ENCODE measurements around the gene CACNA1H.

DNA sequence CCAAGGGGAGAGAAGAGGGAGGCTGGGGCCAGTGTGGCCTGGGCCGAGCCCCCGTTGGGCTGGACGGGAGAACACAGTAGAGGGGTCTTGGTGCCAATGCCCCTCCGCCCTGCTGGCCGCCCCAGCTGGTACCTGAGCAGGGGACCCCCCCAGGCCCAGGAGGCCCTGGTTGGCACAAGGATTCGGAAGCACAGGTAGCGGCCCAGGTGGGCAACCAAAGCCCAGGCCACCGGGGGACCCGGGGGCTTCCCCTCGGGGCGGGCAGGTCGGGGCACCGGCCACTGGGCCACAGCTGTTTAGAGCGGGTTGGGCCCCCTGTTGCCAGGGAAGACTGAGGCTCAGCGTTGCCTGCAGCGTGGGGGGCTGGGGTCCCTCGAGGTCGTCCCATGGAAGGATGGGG lies 28.6 kb upstream of the CACNA1H start:
- no peak for TF ChIP-seq POLR2A (IDR thresholded peaks at IDR 0.05)
- TF ChIP-seq, protein P1, sequence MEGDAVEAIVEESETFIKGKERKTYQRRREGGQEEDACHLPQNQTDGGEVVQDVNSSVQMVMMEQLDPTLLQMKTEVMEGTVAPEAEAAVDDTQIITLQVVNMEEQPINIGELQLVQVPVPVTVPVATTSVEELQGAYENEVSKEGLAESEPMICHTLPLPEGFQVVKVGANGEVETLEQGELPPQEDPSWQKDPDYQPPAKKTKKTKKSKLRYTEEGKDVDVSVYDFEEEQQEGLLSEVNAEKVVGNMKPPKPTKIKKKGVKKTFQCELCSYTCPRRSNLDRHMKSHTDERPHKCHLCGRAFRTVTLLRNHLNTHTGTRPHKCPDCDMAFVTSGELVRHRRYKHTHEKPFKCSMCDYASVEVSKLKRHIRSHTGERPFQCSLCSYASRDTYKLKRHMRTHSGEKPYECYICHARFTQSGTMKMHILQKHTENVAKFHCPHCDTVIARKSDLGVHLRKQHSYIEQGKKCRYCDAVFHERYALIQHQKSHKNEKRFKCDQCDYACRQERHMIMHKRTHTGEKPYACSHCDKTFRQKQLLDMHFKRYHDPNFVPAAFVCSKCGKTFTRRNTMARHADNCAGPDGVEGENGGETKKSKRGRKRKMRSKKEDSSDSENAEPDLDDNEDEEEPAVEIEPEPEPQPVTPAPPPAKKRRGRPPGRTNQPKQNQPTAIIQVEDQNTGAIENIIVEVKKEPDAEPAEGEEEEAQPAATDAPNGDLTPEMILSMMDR (IDR thresholded peaks at IDR 0.05), result no peak
- no peak for TF ChIP-seq POLR2AphosphoS5 (IDR thresholded peaks at IDR 0.05)
- no peak for TF ChIP-seq EP300 (IDR thresholded peaks at IDR 0.05)
